HCT116 (cell line): ENCODE data around the gene ARHGAP29. TPM values are rescaled to one million over a fixed set of nuclear protein-coding genes. Genes with fewer than 3 reads are reported as not detected.

Experiments
- ATAC-seq: fragments of 200-7000 bp; cut with Tn5 transposase; 2 replicates; pipeline ENCODE4 v1.9.1; 2020; ENCODE audit warnings: mild to moderate bottlenecking, moderate library complexity
- BruUV-seq: library from RNA; stranded (reverse); fragments of 400-500 nt; replicated peaks from 2 replicates; lab custom pipeline; 2021; lab: Mats Ljungman, UMichigan
- CTCF ChIA-PET: fragments of 300-600 bp; sonication (Branson Sonifier 250); formaldehyde crosslinking; loops from one replicate; lab custom pipeline; 2021; ENCODE audit warnings: antibody characterized with exemption; lab: Charles Lee
- POLR2A ChIA-PET: fragments of 300-600, 350-600 bp; sonication (Branson Sonifier 250); formaldehyde crosslinking; loops from one replicate; lab custom pipeline; 2021; ENCODE audit warnings: antibody characterized with exemption; lab: Charles Lee
- RAD21 ChIA-PET, 2 experiments: fragments of 300-600 bp; sonication (Branson Sonifier 250); formaldehyde crosslinking; loops; one replicate each; lab custom pipeline; 2023; ENCODE audit warnings: low total read pairs in 2 of 2; ENCODE audit not compliant: uncharacterized antibody in 2 of 2, unreplicated experiment in 2 of 2, low non-redundant PET in 1 of 2; lab: Charles Lee
- DNase-seq: peaks from one replicate; pipeline ENCODE4 v3.0.0-alpha.2; 2010; ENCODE audit warnings: low read depth, low spot score
- H2AFZ ChIP-seq: fragments of 200-600 bp; shearing (Covaris generic), sonication (generic); 2 replicates; pipeline ENCODE4 v1.6.1; 2017; ENCODE audit warnings: low read depth, mixed run types, mixed read lengths, antibody characterized with exemption, low read length; ENCODE audit not compliant: poor library complexity, severe bottlenecking
- H3K27ac ChIP-seq: 2 replicates; pipeline ENCODE4 v1.5.1; 2012; ENCODE audit warnings: low read depth, low read length
- H3K27me3 ChIP-seq: fragments of 200-600 bp; sonication (generic); 2 replicates; pipeline ENCODE4 v1.6.1; 2016; ENCODE audit warnings: mixed run types, low read length, mixed read lengths; ENCODE audit not compliant: insufficient read depth
- H3K36me3 ChIP-seq, 2 experiments: fragments of 200-500 bp in 1 of 2; fragments of 200-600 bp in 1 of 2; sonication (Bioruptor generic) in 1 of 2; sonication (generic) in 1 of 2; 2 replicates each; pipeline versions ENCODE4 v1.5.1 to v1.6.1; 2014 to 2016; ENCODE audit warnings: low read length in 2 of 2, inconsistent platforms in 1 of 2, mixed read lengths in 1 of 2, mixed run types in 1 of 2; ENCODE audit not compliant: insufficient read depth in 2 of 2, control insufficient read depth in 1 of 2
- H3K4me1 ChIP-seq, 2 experiments: fragments of 200-600 bp in 1 of 2; sonication (generic) in 1 of 2; 2 replicates each; pipeline versions ENCODE4 v1.5.1 to v1.6.1; 2012 to 2017; ENCODE audit warnings: low read length in 2 of 2, inconsistent platforms in 1 of 2, mild to moderate bottlenecking in 1 of 2, mixed read lengths in 1 of 2, mixed run types in 1 of 2, moderate library complexity in 1 of 2; ENCODE audit not compliant: insufficient read depth in 2 of 2, control insufficient read depth in 1 of 2
- H3K4me2 ChIP-seq: fragments of 200-600 bp; sonication (generic); 2 replicates; pipeline ENCODE4 v1.6.1; 2017; ENCODE audit warnings: mixed run types, low read length, mixed read lengths
- H3K4me3 ChIP-seq, 2 experiments: fragments of 200-600 bp in 1 of 2; sonication (generic) in 1 of 2; replicated peaks in 1 of 2; 2 replicates each; pipeline ENCODE4 v1.5.1; 2011 to 2016; ENCODE audit warnings: low read length in 2 of 2, control low read depth in 1 of 2, low read depth in 1 of 2, mild to moderate bottlenecking in 1 of 2, mixed read lengths in 1 of 2, mixed run types in 1 of 2
- H3K79me2 ChIP-seq: fragments of 200-600 bp; sonication (generic); 2 replicates; pipeline ENCODE4 v1.6.1; 2017; ENCODE audit warnings: mild to moderate bottlenecking, mixed run types, low read length, moderate library complexity, mixed read lengths; ENCODE audit not compliant: insufficient read depth
- H3K9ac ChIP-seq: fragments of 200-600 bp; sonication (generic); 2 replicates; pipeline ENCODE4 v1.6.1; 2016; ENCODE audit warnings: low read length, mixed read lengths
- H3K9me2 ChIP-seq: fragments of 200-600 bp; sonication (generic), shearing (Covaris generic); 2 replicates; pipeline ENCODE4 v1.6.1; 2017; ENCODE audit warnings: mixed run types, mild to moderate bottlenecking, moderate library complexity; ENCODE audit not compliant: insufficient read depth
- H3K9me3 ChIP-seq, 2 experiments: fragments of 200-500 bp in 1 of 2; fragments of 200-600 bp in 1 of 2; sonication (Bioruptor generic) in 1 of 2; sonication (generic) in 1 of 2; 2 replicates each; pipeline ENCODE4 v1.6.1; 2014 to 2017; ENCODE audit warnings: low read length in 2 of 2, mixed read lengths in 2 of 2, inconsistent platforms in 1 of 2, low read depth in 1 of 2, mild to moderate bottlenecking in 1 of 2, mixed run types in 1 of 2, moderate library complexity in 1 of 2; ENCODE audit not compliant: control insufficient read depth in 1 of 2, insufficient read depth in 1 of 2
- H4K20me1 ChIP-seq: fragments of 200-600 bp; sonication (generic), shearing (Covaris generic); 2 replicates; pipeline ENCODE4 v1.6.1; 2017; ENCODE audit warnings: mixed run types, mild to moderate bottlenecking, moderate library complexity; ENCODE audit not compliant: insufficient read depth
- CBX3 ChIP-seq: IDR thresholded peaks from 2 replicates; pipeline ENCODE4 v1.6.1; 2012; ENCODE audit warnings: low read depth
- ELF1 ChIP-seq: IDR thresholded peaks from 2 replicates; pipeline ENCODE4 v1.6.1; 2012; ENCODE audit warnings: low read depth, borderline replicate concordance
- RAD21 ChIP-seq: IDR thresholded peaks from 2 replicates; pipeline ENCODE4 v1.6.1; 2012; ENCODE audit warnings: low read depth, mild to moderate bottlenecking
- SIN3A ChIP-seq: IDR thresholded peaks from 2 replicates; pipeline ENCODE4 v1.6.1; 2012; ENCODE audit warnings: low read depth
- SP1 ChIP-seq: IDR thresholded peaks from 2 replicates; pipeline ENCODE4 v1.6.1; 2012; ENCODE audit warnings: low read depth
- TCF7L2 ChIP-seq: IDR thresholded peaks from 2 replicates; pipeline ENCODE4 v1.7.0; 2011; ENCODE audit warnings: borderline replicate concordance, inconsistent platforms; ENCODE audit not compliant: insufficient read depth, insufficient read length; ENCODE audit errors: extremely low read depth
- YY1 ChIP-seq: IDR thresholded peaks from 2 replicates; pipeline ENCODE4 v1.6.1; 2011; ENCODE audit warnings: low read length, low read depth, moderate library complexity, mild to moderate bottlenecking; ENCODE audit not compliant: insufficient replicate concordance; ENCODE audit errors: extremely low read depth
- ZFX ChIP-seq: fragments of 450-650 bp; IDR thresholded peaks from 2 replicates; pipeline ENCODE4 v1.6.1; 2017
- ZNF274 ChIP-seq: fragments of 200-500 bp; sonication (Bioruptor generic); IDR thresholded peaks from 2 replicates; pipeline ENCODE4 v1.6.1; 2014; ENCODE audit warnings: mild to moderate bottlenecking, low read depth, low read length, inconsistent platforms
- intact Hi-C: fragments of 100-400 bp; cut with micrococcal nuclease; formaldehyde crosslinking; loops from 2 replicates; pipeline ENCODE4 v1.10.0; 2022
- total RNA-seq: library from RNA; stranded (reverse); gene quantifications from one replicate; pipeline ENCODE4 v1.2.1, GENCODE V29; 2021; ENCODE audit not compliant: unreplicated experiment
- TF ChIP-seq, protein P1 (sequence below), 3 experiments: fragments of 200-600 bp in 1 of 3; sonication (generic) in 1 of 3; IDR thresholded peaks in 2 of 3; conservative IDR thresholded peaks in 1 of 3; 2 replicates each; pipeline ENCODE4 v1.5.1; 2012 to 2017; ENCODE audit warnings: low read depth in 2 of 3, low read length in 2 of 3, antibody characterized with exemption in 1 of 3, borderline replicate concordance in 1 of 3, control low read depth in 1 of 3, mild to moderate bottlenecking in 1 of 3, mixed read lengths in 1 of 3, mixed run types in 1 of 3, moderate library complexity in 1 of 3; ENCODE audit not compliant: insufficient read depth in 1 of 3
- TF ChIP-seq, protein P2 (sequence below): IDR thresholded peaks from 2 replicates; pipeline ENCODE4 v1.6.1; 2012
- TF ChIP-seq, protein P3 (sequence below): IDR thresholded peaks from 2 replicates; pipeline ENCODE4 v1.6.1; 2012; ENCODE audit warnings: low read depth
- TF ChIP-seq, protein P4 (sequence below): IDR thresholded peaks from 2 replicates; pipeline ENCODE4 v1.6.1; 2012

Gene ARHGAP29
- total RNA-seq, 1 experiment from 2014 or later: 128 TPM

DNA sequence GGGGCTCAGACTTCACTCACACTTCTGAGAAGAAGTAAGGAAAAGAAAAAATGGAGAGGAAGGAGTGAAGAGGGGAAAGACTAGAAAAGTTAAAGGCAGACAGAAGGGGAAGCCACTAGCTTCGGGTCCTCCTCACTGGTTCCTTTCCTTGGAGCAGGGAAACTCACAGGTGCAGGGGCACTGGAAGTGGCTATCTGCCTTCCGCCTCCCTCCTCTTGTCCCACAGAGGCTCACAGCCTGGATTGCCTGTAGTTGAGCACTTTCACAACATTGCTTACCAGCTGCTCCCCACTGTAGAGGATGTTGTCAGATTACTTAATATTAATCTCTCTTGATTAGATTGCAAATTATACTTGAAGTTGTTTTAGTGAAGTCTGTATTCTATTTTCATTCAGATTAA, 94.8 kb downstream of the ARHGAP29 start:
- ATAC-seq (no peak), DNase-seq (no peak)
- RAD21 ChIA-PET: interaction anchor here in 1 of 2 experiments (0.5 kb wide), 1 partner anchor 11 kb away, joined by 3 read pairs; no protein-coding TSS in a partner anchor
- Histone ChIP-seq H3K36me3 (no peaks in the 10 kb centered on the region), H3K4me3 (no peak overlapping the region), H3K9me3 (no peaks in the 10 kb centered on the region), H2AFZ (no peak overlapping the region), H4K20me1 (no peaks in the 10 kb centered on the region), H3K27me3 (no peaks in the 10 kb centered on the region), H3K4me1 (peaks cover 0 to 3% of the 10 kb centered on the region in 2 experiments; a peak in 1 of 4 replicates), H3K9me2 (no peaks in the 10 kb centered on the region), H3K27ac (no peak overlapping the region), H3K79me2 (no peaks in the 10 kb centered on the region), H3K9ac (no peak overlapping the region), H3K4me2 (no peak overlapping the region)
- POLR2A ChIA-PET: no interaction called here
- CTCF ChIA-PET: interaction anchor here (1.8 kb wide), 1 partner anchor 80 kb away, joined by 3 read pairs; no protein-coding TSS in a partner anchor
- BruUV-seq: no TSS peak
- TF ChIP-seq ZNF274: no peak
- TF ChIP-seq ELF1: no peak
- TF ChIP-seq, protein P1, sequence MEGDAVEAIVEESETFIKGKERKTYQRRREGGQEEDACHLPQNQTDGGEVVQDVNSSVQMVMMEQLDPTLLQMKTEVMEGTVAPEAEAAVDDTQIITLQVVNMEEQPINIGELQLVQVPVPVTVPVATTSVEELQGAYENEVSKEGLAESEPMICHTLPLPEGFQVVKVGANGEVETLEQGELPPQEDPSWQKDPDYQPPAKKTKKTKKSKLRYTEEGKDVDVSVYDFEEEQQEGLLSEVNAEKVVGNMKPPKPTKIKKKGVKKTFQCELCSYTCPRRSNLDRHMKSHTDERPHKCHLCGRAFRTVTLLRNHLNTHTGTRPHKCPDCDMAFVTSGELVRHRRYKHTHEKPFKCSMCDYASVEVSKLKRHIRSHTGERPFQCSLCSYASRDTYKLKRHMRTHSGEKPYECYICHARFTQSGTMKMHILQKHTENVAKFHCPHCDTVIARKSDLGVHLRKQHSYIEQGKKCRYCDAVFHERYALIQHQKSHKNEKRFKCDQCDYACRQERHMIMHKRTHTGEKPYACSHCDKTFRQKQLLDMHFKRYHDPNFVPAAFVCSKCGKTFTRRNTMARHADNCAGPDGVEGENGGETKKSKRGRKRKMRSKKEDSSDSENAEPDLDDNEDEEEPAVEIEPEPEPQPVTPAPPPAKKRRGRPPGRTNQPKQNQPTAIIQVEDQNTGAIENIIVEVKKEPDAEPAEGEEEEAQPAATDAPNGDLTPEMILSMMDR (IDR thresholded peaks at IDR 0.05 in 2 of 3, conservative IDR thresholded peaks at IDR 0.05 in 1 of 3; ENCODE audit: borderline replicate concordance in 1 of 3, insufficient read depth in 1 of 3, low read depth in 2 of 3, low read length in 2 of 3): no peak
- TF ChIP-seq SP1: no peak
- TF ChIP-seq, protein P2, sequence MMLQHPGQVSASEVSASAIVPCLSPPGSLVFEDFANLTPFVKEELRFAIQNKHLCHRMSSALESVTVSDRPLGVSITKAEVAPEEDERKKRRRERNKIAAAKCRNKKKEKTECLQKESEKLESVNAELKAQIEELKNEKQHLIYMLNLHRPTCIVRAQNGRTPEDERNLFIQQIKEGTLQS: no peak
- no peak for TF ChIP-seq TCF7L2
- intact Hi-C loops: no loop called here

DNA sequence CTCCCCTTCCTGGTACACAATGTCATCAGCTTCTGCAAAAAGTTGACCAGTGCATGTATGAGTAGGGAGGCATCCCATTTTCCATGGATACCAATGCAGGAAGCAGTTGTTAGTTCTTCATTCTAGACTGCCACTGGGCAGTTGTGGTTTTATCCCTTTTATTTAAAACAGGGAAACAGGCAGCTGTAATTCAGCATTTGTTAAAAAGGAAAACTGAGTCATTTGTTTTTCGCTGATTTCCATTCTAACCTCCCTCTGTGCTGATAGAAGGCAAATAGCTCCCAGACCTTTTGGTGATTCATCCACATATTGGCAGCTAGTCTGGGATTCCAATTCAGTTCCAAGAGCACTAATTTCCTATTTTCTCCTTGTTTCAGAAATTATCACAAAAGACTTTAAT, 95.4 kb downstream of the ARHGAP29 start:
- H3K4me1 ChIP-seq: peaks cover 0 to 3% of the 10 kb centered on the region in 2 experiments; a peak in 1 of 4 replicates
- POLR2A ChIA-PET: no interaction called here
- no peaks in the 10 kb centered on the region for H3K79me2 ChIP-seq
- no peaks in the 10 kb centered on the region for H3K27me3 ChIP-seq
- H3K36me3 ChIP-seq: no peaks in the 10 kb centered on the region
- ATAC-seq: no peak
- no peak overlapping the region for H3K4me2 ChIP-seq
- H3K9ac ChIP-seq: no peak overlapping the region
- no peak overlapping the region for H3K4me3 ChIP-seq
- no peak overlapping the region for H2AFZ ChIP-seq
- RAD21 ChIA-PET: interaction anchor here in 1 of 2 experiments (0.5 kb wide), 1 partner anchor 12 kb away, joined by 3 read pairs; no protein-coding TSS in a partner anchor
- CTCF ChIA-PET: interaction anchor here (1.8 kb wide), 1 partner anchor 79 kb away, joined by 3 read pairs; no protein-coding TSS in a partner anchor
- no peaks in the 10 kb centered on the region for H3K9me2 ChIP-seq
- H3K27ac ChIP-seq: no peak overlapping the region
- no peak for DNase-seq
- no TSS peak for BruUV-seq
- intact Hi-C loops: no loop called here
- H4K20me1 ChIP-seq: no peaks in the 10 kb centered on the region
- no peaks in the 10 kb centered on the region for H3K9me3 ChIP-seq
- TF ChIP-seq ZFX (no peak), SP1 (no peak), ELF1 (no peak), CBX3 (no peak), SIN3A (no peak), YY1 (no peak), RAD21 (no peak)
- TF ChIP-seq, protein P3, sequence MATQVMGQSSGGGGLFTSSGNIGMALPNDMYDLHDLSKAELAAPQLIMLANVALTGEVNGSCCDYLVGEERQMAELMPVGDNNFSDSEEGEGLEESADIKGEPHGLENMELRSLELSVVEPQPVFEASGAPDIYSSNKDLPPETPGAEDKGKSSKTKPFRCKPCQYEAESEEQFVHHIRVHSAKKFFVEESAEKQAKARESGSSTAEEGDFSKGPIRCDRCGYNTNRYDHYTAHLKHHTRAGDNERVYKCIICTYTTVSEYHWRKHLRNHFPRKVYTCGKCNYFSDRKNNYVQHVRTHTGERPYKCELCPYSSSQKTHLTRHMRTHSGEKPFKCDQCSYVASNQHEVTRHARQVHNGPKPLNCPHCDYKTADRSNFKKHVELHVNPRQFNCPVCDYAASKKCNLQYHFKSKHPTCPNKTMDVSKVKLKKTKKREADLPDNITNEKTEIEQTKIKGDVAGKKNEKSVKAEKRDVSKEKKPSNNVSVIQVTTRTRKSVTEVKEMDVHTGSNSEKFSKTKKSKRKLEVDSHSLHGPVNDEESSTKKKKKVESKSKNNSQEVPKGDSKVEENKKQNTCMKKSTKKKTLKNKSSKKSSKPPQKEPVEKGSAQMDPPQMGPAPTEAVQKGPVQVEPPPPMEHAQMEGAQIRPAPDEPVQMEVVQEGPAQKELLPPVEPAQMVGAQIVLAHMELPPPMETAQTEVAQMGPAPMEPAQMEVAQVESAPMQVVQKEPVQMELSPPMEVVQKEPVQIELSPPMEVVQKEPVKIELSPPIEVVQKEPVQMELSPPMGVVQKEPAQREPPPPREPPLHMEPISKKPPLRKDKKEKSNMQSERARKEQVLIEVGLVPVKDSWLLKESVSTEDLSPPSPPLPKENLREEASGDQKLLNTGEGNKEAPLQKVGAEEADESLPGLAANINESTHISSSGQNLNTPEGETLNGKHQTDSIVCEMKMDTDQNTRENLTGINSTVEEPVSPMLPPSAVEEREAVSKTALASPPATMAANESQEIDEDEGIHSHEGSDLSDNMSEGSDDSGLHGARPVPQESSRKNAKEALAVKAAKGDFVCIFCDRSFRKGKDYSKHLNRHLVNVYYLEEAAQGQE: no peak
- TF ChIP-seq, protein P2: no peak
- TF ChIP-seq, protein P4, sequence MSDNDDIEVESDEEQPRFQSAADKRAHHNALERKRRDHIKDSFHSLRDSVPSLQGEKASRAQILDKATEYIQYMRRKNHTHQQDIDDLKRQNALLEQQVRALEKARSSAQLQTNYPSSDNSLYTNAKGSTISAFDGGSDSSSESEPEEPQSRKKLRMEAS: no peak
